Astrocyte of the hippocampus (primary cell): ENCODE measurements around the gene GRPEL2.

ENCODE experiments used
- DNase-seq: peaks from one replicate; pipeline ENCODE4 v3.0.0; 2011; ENCODE audit warnings: low read depth, low spot score

Gene GRPEL2, protein sequence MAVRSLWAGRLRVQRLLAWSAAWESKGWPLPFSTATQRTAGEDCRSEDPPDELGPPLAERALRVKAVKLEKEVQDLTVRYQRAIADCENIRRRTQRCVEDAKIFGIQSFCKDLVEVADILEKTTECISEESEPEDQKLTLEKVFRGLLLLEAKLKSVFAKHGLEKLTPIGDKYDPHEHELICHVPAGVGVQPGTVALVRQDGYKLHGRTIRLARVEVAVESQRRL

GRCh38 chr5:149345147-149345891 is at the start of gene GRPEL2:
Gene GRPEL2, plus strand, starts transcription at chr5:149345499. Its CDS starts 41 bp downstream, at chr5:149345540.
- peak; percentile 98 for DNase-seq

- no peak for DNase-seq
These were observed 47.8 kb upstream of the GRPEL2 start for GRCh38 chr5:149297340-149298025.

- DNase-seq, result no peak
These were observed 47.1 kb upstream of the GRPEL2 start for GRCh38 chr5:149298163-149298562.

- DNase-seq, result no peak
These were observed 46.4 kb upstream of the GRPEL2 start for GRCh38 chr5:149298842-149299404.

- DNase-seq, result no peak
These were observed 45.7 kb upstream of the GRPEL2 start for GRCh38 chr5:149299451-149300054.

GRCh38 chr5:149300441-149300840 is 44.9 kb upstream of the GRPEL2 start:
- no peak for DNase-seq

DNA sequence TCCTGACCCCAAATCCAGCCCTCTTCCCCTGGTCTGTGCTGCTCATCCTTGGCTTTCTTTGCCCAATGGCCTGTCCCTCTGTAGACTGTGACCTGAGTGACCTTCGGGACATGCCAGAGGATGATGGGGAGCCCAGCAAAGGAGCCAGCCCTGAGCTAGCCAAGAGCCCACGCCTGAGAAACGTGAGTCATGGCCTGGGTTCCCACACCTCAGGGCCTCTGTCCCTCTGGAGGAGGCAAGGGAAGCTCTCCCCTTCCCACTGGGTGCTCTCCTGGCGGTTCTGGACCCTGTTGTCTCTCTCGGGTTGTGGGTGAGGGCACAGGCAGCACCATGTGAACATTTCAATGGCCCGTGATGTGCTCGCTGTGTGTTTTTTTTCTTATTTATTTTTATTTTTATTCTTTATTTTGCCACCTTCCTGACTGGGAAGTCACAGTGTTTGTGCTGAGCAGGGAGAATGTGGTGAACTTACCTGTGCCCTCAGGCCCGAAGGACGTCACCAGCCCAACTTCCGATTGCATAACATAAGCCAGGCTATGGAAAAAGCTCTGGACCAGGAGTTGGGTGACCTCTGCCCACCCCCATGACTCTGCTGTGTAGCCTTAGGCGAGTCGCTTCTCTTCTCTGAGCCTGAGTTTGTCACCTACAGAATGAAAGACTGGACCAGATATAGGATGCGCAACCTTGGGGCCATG is 44.1 kb upstream of the GRPEL2 start:
- DNase-seq, result no peak

DNA sequence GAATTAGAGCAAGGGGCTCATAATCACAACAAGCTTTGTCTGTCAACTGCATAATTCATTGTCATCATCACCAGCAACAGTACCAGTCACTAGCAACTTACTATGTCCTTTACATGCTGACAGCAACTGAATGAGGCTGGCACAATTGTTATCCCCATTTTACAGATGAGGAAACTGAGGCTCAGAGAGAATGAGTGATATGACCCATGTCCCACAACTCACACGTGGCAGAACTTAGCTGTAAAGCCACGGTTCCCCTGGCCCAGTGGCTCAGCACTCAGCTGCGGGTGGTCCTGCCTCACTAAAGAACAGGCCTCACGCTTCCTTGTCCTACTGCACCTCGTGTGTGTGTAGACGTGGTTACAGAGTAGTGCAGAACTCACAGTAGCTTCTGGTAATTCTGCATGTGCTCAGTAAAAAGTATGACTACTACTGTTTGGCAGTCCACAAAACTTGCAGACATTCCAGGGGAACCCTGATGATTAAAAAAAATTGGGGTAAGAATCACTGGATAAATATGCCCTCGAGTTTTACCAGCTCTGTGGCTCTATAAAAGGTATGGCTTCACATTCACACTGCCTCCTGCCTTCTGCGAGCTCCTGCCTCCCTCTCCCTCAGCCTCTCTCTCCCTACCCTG is 43.4 kb upstream of the GRPEL2 start:
- DNase-seq, result peak; percentile 51

DNA sequence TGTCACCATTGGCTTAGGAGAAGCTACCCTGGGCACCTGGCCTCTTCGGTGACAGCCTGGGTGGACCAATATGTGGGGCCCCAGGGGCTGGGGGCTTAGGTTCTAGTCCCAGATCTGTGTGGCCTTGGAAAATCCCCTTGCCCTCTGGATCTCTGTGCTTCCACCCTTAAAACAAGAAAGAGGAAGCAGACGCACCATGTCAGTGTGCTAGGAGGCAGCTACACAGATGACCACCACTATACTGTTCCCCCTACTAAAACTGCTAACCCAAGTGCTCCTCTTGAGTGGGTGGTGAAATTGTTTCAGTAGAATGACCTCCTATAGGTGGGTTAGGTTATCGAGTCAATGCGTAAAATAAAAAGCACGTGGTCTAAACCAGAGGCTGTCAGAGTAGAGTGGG is 42.7 kb upstream of the GRPEL2 start:
- no peak for DNase-seq

GRCh38 chr5:149303210-149303609 is 42.1 kb upstream of the GRPEL2 start:
- DNase-seq, result no peak

DNA sequence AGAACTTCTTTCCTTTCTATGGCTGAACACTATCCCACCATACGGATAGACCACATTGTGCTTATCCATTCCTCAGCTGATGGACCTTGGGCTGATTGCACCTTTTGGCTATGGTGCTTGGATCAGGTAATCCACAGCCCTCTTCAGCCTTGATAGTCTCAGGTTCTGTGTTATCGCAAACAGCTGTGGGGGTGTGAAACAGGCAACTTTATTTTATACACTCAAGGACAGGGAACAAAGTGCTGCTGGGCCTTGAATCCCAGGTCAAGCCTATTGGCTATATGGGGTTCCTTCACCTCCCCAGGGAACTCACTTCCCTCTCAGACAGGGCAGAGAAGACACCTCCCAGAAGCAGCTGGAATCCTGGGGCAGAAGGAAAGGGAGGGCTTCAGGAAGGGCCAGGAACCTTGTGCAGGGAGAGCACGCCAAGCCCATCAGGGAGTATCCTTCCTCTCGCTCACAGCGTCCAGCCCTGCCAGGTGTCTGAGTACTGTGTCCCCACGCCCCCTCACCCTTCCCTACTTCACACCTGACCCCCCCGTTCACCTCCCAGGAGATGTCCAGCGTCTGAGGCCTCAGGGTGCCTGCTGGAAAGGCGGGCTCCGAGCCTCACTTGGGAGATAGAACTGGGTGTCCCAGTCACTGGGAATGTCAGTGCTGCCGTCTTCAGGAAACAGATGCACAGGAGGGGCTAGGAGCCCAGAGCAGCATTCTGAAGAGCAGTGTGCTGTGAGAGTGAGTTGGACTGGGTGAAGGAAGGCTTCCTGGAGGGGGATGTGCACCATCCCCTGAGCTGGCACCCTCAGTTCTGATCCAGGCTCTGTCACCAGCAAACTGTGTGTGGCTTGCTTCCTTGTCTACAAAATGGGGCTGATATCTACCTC is 40.9 kb upstream of the GRPEL2 start:
- no peak for DNase-seq

GRCh38 chr5:149309354-149309753 is 35.9 kb upstream of the GRPEL2 start:
- DNase-seq, result no peak

DNA sequence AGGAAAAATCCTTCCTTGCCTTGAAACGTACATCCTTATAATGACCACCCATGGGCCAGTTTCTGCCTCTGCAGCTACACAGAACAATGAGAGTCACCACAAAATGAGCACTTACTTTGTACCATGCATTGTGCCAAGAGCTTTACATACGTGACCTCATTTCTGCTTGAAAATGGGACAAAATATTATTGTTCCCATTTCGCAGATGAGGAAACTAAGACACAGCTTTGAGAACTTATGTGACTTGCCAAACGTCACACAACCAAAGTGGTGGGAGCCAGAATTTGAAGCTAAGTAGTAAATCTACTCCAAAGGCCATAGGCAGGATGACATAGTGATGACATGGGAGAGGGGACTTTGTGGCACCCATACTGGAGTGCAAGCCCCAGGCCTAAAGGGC is 34.8 kb upstream of the GRPEL2 start:
- no peak for DNase-seq

- DNase-seq, result peak; percentile 65
These were observed 34.2 kb upstream of the GRPEL2 start for GRCh38 chr5:149310947-149311658.

- DNase-seq, result no peak
These were observed 32.0 kb upstream of the GRPEL2 start for GRCh38 chr5:149313151-149313841.

- DNase-seq, result no peak
These were observed 30.7 kb upstream of the GRPEL2 start for GRCh38 chr5:149314571-149315111.

DNA sequence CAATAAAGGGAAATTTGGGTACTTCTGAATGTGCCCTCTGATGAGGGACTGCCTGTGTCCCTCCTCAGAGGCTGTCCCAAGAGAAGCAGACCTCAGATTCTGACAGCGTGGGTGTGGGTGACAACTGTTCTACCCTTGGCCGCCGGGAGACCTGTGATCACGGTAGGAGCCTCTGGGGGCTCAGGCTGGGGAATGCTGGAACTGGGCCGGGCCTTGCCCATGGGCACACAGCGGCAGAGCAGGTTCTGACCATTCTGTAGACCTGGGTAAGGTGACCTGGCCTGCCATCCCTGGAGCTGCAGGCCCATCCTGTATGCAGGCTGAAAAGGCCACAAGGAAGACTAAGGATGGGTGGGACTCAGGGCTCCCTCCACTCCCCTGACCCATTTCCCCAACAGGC is 29.5 kb upstream of the GRPEL2 start:
- DNase-seq, result no peak

GRCh38 chr5:149317281-149318048 is 27.8 kb upstream of the GRPEL2 start:
- peak; percentile 69 for DNase-seq
